Neural cell (in vitro differentiated cells): Measurements from ENCODE around the gene DOCK4. TPM values are rescaled to one million over a fixed set of nuclear protein-coding genes. Genes with fewer than 3 reads are reported as not detected.

Source experiments
- H2AFZ ChIP-seq: fragments of 200-600, 300-800 bp; sonication (generic), shearing (Covaris generic); 2 replicates; pipeline ENCODE4 v1.6.0; 2014; ENCODE audit warnings: low read depth, mild to moderate bottlenecking, antibody characterized with exemption, low read length, moderate library complexity
- H3F3A ChIP-seq: fragments of 200-600 bp; shearing (Covaris generic); 2 replicates; pipeline ENCODE4 v1.6.1; 2016; ENCODE audit warnings: mild to moderate bottlenecking, moderate library complexity, mixed read lengths, antibody characterized with exemption, low read length; ENCODE audit not compliant: insufficient read depth, poor library complexity, severe bottlenecking
- H3K27ac ChIP-seq: fragments of 200-600, 300-800 bp; sonication (generic), shearing (Covaris generic); 2 replicates; pipeline ENCODE4 v1.5.1; 2014; ENCODE audit warnings: mild to moderate bottlenecking, low read length, moderate library complexity
- H3K27me3 ChIP-seq: fragments of 300-800, 200-600 bp; sonication (generic), shearing (Covaris generic); 2 replicates; pipeline ENCODE4 v1.6.0; 2014; ENCODE audit warnings: mild to moderate bottlenecking, low read depth, low read length, moderate library complexity; ENCODE audit not compliant: insufficient read depth
- H3K36me3 ChIP-seq: fragments of 300-800, 200-600 bp; sonication (generic), shearing (Covaris generic); 2 replicates; pipeline ENCODE4 v1.5.1; 2014; ENCODE audit warnings: mild to moderate bottlenecking, antibody characterized with exemption, low read length, moderate library complexity; ENCODE audit not compliant: insufficient read depth
- H3K4me2 ChIP-seq: fragments of 300-800, 200-600 bp; sonication (generic), shearing (Covaris generic); 2 replicates; pipeline ENCODE4 v1.6.0; 2014; ENCODE audit warnings: mild to moderate bottlenecking, low read length
- H3K4me3 ChIP-seq: fragments of 300-800, 200-600 bp; sonication (generic), shearing (Covaris generic); 2 replicates; pipeline ENCODE4 v1.5.1; 2014; ENCODE audit warnings: mild to moderate bottlenecking, low read length, moderate library complexity
- H3K79me2 ChIP-seq: fragments of 200-600 bp; shearing (Covaris generic); replicated peaks from 2 replicates; pipeline ENCODE4 v1.6.0; 2014; ENCODE audit warnings: mild to moderate bottlenecking, low read length, moderate library complexity; ENCODE audit not compliant: insufficient read depth
- H3K9ac ChIP-seq: fragments of 300-800, 200-600 bp; sonication (generic), shearing (Covaris generic); 2 replicates; pipeline ENCODE4 v1.6.1; 2016; ENCODE audit warnings: mild to moderate bottlenecking, low read length, mixed read lengths
- H3K9me2 ChIP-seq: fragments of 200-600 bp; shearing (Covaris generic); 2 replicates; pipeline ENCODE4 v1.6.1; 2016; ENCODE audit warnings: mild to moderate bottlenecking, low read length, mixed read lengths; ENCODE audit not compliant: insufficient read depth
- H3K9me3 ChIP-seq: fragments of 200-600, 300-800 bp; sonication (generic), shearing (Covaris generic); 2 replicates; pipeline ENCODE4 v1.6.1; 2016; ENCODE audit warnings: mild to moderate bottlenecking, mixed run types, low read length, moderate library complexity, mixed read lengths
- H4K20me1 ChIP-seq: fragments of 200-600 bp; shearing (Covaris generic); 2 replicates; pipeline ENCODE4 v1.6.1; 2016; ENCODE audit warnings: mild to moderate bottlenecking, mixed run types; ENCODE audit not compliant: insufficient read depth
- EP300 ChIP-seq: fragments of 450-650 bp; conservative IDR thresholded peaks from 2 replicates; pipeline ENCODE4 v1.6.1; 2014; ENCODE audit warnings: antibody characterized with exemption, mild to moderate bottlenecking, moderate library complexity; ENCODE audit not compliant: poor library complexity, severe bottlenecking
- EZH2 ChIP-seq: fragments of 200-600, 300-800 bp; shearing (Covaris generic), sonication (generic); IDR thresholded peaks from 2 replicates; pipeline ENCODE4 v1.6.1; 2014; ENCODE audit warnings: antibody characterized with exemption, low read length, borderline replicate concordance, mild to moderate bottlenecking; ENCODE audit not compliant: insufficient read depth, poor library complexity, severe bottlenecking
- MXI1 ChIP-seq: fragments of 450-650 bp; conservative IDR thresholded peaks from 2 replicates; pipeline ENCODE4 v1.6.1; 2014; ENCODE audit warnings: antibody characterized with exemption, mild to moderate bottlenecking; ENCODE audit not compliant: poor library complexity, severe bottlenecking
- POLR2AphosphoS5 ChIP-seq: IDR thresholded peaks from 2 replicates; pipeline ENCODE4 v1.6.1; 2012
- RAD21 ChIP-seq: fragments of 450-650 bp; conservative IDR thresholded peaks from 2 replicates; pipeline ENCODE4 v1.6.1; 2014; ENCODE audit warnings: antibody characterized with exemption, mild to moderate bottlenecking, moderate library complexity
- SMC3 ChIP-seq: fragments of 450-650 bp; conservative IDR thresholded peaks from 2 replicates; pipeline ENCODE4 v1.6.1; 2014; ENCODE audit warnings: antibody characterized with exemption, mild to moderate bottlenecking, moderate library complexity; ENCODE audit not compliant: poor library complexity
- TAF1 ChIP-seq: IDR thresholded peaks from 2 replicates; pipeline ENCODE4 v1.6.1; 2012; ENCODE audit warnings: low read depth
- polyA plus RNA-seq: library from polyadenylated mRNA; depleted of rRNA; stranded (reverse); fragments of >200 nt; gene quantifications from 2 replicates; pipeline ENCODE4 v1.2.3, GENCODE V29; 2014
- small RNA-seq, 3 experiments: library from RNA; depleted of rRNA; stranded (forward); fragments of <200 nt; gene quantifications; one replicate each; pipeline ENCODE3, GENCODE V24; 2012
- TF ChIP-seq, protein P1 (sequence below): IDR thresholded peaks from 2 replicates; pipeline ENCODE4 v1.6.1; 2012; ENCODE audit warnings: borderline replicate concordance
- TF ChIP-seq, protein P2 (sequence below): fragments of 450-650 bp; IDR thresholded peaks from 2 replicates; pipeline ENCODE4 v1.5.1; 2014; ENCODE audit warnings: antibody characterized with exemption, mild to moderate bottlenecking, moderate library complexity; ENCODE audit not compliant: poor library complexity, severe bottlenecking

The DOCK4 gene
- polyA plus RNA-seq, 1 donor from 2014 or later = 28.1 TPM

DNA sequence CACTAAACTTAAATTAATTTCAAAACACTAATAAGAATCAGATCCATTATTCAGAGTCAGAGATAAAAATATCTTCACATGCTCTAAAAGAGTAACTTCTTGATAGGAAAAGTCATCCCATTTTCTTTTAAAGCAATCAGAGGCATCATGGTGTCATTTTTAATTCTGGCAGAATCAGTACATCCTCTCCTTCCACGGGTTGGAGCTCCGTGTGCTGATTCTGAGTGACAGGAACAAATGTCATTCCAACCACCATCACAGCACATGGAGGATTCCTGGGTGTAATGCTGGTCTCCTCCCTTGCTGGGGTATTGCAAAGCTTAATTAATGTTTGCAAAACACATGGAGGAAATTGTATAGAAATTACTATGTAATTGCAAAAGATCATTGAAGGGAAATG is 529.4 kb downstream of the DOCK4 start:
- H3K27me3 ChIP-seq = no peaks in the 10 kb centered on the region
- no peaks in the 10 kb centered on the region for H3F3A ChIP-seq
- no peaks in the 10 kb centered on the region for H3K36me3 ChIP-seq
- H3K4me2 ChIP-seq = no peak overlapping the region
- TF ChIP-seq MXI1 (no peak), SMC3 (no peak), EZH2 (no peak), POLR2AphosphoS5 (no peak), EP300 (no peak), TAF1 (no peak), RAD21 (no peak)
- TF ChIP-seq, protein P1, sequence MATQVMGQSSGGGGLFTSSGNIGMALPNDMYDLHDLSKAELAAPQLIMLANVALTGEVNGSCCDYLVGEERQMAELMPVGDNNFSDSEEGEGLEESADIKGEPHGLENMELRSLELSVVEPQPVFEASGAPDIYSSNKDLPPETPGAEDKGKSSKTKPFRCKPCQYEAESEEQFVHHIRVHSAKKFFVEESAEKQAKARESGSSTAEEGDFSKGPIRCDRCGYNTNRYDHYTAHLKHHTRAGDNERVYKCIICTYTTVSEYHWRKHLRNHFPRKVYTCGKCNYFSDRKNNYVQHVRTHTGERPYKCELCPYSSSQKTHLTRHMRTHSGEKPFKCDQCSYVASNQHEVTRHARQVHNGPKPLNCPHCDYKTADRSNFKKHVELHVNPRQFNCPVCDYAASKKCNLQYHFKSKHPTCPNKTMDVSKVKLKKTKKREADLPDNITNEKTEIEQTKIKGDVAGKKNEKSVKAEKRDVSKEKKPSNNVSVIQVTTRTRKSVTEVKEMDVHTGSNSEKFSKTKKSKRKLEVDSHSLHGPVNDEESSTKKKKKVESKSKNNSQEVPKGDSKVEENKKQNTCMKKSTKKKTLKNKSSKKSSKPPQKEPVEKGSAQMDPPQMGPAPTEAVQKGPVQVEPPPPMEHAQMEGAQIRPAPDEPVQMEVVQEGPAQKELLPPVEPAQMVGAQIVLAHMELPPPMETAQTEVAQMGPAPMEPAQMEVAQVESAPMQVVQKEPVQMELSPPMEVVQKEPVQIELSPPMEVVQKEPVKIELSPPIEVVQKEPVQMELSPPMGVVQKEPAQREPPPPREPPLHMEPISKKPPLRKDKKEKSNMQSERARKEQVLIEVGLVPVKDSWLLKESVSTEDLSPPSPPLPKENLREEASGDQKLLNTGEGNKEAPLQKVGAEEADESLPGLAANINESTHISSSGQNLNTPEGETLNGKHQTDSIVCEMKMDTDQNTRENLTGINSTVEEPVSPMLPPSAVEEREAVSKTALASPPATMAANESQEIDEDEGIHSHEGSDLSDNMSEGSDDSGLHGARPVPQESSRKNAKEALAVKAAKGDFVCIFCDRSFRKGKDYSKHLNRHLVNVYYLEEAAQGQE = no peak
- TF ChIP-seq, protein P2, sequence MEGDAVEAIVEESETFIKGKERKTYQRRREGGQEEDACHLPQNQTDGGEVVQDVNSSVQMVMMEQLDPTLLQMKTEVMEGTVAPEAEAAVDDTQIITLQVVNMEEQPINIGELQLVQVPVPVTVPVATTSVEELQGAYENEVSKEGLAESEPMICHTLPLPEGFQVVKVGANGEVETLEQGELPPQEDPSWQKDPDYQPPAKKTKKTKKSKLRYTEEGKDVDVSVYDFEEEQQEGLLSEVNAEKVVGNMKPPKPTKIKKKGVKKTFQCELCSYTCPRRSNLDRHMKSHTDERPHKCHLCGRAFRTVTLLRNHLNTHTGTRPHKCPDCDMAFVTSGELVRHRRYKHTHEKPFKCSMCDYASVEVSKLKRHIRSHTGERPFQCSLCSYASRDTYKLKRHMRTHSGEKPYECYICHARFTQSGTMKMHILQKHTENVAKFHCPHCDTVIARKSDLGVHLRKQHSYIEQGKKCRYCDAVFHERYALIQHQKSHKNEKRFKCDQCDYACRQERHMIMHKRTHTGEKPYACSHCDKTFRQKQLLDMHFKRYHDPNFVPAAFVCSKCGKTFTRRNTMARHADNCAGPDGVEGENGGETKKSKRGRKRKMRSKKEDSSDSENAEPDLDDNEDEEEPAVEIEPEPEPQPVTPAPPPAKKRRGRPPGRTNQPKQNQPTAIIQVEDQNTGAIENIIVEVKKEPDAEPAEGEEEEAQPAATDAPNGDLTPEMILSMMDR = no peak
- no peak overlapping the region for H3K27ac ChIP-seq
- H3K9ac ChIP-seq = no peak overlapping the region
- no peaks in the 10 kb centered on the region for H4K20me1 ChIP-seq
- H2AFZ ChIP-seq = no peak overlapping the region
- no peaks in the 10 kb centered on the region for H3K9me2 ChIP-seq
- no peak overlapping the region for H3K4me3 ChIP-seq
- H3K9me3 ChIP-seq = no peaks in the 10 kb centered on the region
- H3K79me2 ChIP-seq = no peaks in the 10 kb centered on the region

Small RNA genes lying within 50 kb of the gene (small RNA-seq; reads per million reads assigned to genes)
- gene RNA5SP237 = 0 reads per million in 3 experiments

Other genes starting within 250 kb of the DOCK4 start
- 30.0 and 36.6 TPM in 2 replicates for gene ZNF277, start 296 bp upstream of the DOCK4 start, polyA plus RNA-seq
- gene IFRD1, start 244.1 kb upstream of the DOCK4 start, polyA plus RNA-seq = 249 and 270 TPM in 2 replicates